ENCODE measurements around the gene SLC30A5.
A peak's percentile ranks its signal among the peaks of the same experiment; 100 is the strongest.
"Not testable (repeated sequence)": the region's sequence is repeated elsewhere in the genome, so short reads cannot be mapped to it uniquely, and the experiment has no call there.

The SLC30A5 gene

GRCh38 chr5:69093771-69094482, at the start of gene SLC30A5:
TSS of gene SLC30A5 (plus strand) at chr5:69094014. CDS start at chr5:69094256, 242 bp downstream.
- DNase-seq (ENCODE audit: low spot score): peak; percentile 87

DNA sequence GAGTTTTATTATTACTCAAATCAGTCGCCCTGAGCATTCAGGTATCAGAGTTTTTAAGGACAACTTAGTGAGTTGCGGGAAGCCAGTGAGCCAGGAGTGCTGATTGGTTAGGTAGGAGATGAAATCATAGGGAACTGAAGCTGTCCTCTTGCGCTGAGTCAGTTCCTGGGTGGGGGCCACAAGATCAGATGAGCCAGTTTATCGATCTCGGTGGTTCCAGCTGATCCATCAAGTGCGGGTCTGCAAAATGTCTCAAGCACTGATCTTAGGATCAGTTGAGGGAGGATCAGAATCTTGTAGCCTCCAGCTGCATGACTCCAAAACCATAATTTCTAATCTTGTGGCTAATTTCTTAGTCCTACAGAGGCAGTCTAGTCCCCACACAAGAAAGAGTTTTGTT, 48.6 kb upstream of the SLC30A5 start:
- DNase-seq (ENCODE audit: low spot score): not testable (repeated sequence)

- no peak for DNase-seq (ENCODE audit: low spot score)
Observed at GRCh38 chr5:69046375-69046957, 47.3 kb upstream of the SLC30A5 start.

- no peak for DNase-seq (ENCODE audit: low spot score)
Observed at GRCh38 chr5:69048230-69048629, 45.6 kb upstream of the SLC30A5 start.

GRCh38 chr5:69049151-69049550, 44.7 kb upstream of the SLC30A5 start:
- DNase-seq (ENCODE audit: low spot score): no peak

- DNase-seq (ENCODE audit: low spot score): no peak
Observed at GRCh38 chr5:69049796-69050195, 44.0 kb upstream of the SLC30A5 start.

- no peak for DNase-seq (ENCODE audit: low spot score)
Observed at GRCh38 chr5:69050214-69050613, 43.6 kb upstream of the SLC30A5 start.

- DNase-seq (ENCODE audit: low spot score): no peak
Observed at GRCh38 chr5:69052181-69052580, 41.6 kb upstream of the SLC30A5 start.

DNA sequence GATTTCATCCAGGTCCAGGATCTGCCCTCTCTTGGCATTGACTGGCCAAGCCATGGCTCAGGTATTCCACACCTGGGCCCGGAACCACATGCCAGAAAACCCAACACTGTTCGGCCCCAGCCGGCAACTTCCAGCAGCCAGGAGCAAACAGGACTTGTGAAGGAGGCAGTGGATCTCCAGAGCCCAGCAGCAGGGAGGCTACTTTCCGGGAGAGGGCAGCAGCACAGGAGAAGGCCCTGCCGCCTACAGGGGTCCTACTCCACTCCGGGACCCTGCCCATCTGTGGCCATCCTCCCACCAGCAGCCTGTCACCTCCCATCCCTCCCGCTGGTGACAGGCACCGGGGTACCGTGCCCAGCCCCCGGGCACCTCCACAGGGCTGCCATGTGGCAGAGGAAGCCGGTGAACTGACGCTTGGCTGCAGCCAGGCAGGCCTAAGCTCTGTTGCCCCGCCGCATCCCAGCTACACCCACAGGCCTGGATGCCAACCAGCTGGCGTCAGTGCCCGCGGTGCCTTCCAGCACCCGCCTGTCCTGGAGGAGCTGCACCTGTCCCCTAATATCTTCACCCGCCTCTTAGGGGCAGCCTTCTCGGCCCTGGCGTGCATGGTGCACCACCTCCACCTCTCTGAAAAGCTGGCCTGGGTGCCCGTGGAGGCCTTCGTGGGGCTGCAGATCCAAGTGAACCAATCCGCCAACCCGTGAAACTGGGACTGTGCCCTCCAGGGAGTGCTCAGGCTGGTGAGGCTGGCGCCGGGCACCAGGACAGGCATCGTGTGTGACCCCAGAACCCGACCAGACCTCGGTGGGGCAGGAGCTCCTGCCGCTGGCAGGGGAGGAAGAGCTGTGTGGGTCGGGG, 18.9 kb upstream of the SLC30A5 start:
- no peak for DNase-seq (ENCODE audit: low spot score)

GRCh38 chr5:69075522-69076179, 18.2 kb upstream of the SLC30A5 start:
- no peak for DNase-seq (ENCODE audit: low spot score)

DNA sequence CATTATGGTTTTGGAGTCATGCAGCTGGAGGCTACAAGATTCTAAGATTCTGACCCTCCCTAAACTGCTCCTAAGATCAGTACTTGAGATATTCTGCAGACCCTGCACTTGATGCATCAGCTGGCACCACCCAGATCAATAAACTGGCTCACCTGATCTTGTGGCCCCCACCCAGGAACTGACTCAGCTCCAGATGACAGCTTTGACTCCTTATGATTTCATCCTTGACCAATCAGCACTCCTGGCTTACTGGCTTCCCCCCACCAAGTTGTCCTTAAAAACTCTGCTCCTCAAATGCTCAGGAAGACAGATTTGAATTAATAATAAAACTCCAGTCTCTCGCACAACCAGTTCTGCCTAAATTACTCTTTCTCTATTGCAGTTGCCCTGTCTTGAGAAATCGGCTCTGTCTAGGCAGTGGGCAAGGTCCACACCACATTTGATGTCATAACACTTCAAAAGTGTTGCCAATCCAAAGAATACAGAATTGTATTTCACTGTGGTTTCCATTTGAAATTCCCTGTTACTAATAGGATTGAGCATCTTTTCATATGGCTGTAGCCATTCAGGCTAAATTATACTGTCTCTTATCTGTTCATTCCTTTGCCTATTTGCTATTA, 14.8 kb upstream of the SLC30A5 start:
- DNase-seq (ENCODE audit: low spot score): no peak

- DNase-seq (ENCODE audit: low spot score): no peak
Observed at GRCh38 chr5:69079556-69079955, 14.3 kb upstream of the SLC30A5 start.

DNA sequence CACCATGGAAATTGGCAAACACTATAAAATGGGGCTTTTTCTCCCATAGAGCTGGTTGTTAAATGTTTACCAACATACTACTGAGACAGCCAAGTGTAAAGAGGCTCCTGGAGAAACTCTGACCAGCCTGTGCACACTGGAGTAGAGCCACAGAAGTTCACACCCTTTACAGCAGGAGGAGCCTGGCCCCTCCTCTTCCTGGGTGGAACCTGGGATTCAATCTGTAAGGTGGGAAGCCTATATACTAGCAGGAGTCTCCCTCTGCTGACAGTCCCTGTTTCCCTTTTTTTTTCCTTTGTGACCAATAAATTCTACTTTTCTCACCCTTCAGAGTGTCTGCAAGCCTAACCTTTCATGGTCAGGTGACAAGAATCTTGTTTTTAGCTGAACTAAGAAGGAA, 10.4 kb upstream of the SLC30A5 start:
- DNase-seq (ENCODE audit: low spot score): no peak

DNA sequence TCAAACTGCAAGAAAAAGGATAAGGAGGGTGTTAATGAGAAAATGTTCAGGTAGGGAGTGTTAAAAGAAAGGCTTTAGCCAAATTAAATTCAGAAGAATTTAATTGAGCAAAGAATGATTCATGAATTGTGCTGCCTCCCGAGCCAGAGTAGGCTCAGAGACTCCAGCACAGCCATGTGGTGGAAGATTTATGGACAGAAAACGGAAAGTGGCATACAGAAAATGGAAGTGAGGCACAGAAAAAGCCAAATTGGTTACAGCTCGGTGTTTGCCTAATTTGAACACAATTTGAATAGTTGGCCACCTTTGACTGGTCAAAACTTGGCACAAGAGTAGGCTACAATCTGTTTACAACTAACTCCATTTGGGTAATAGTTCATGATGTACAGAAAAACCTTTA, 9.6 kb upstream of the SLC30A5 start:
- DNase-seq (ENCODE audit: low spot score): no peak

- no peak for DNase-seq (ENCODE audit: low spot score)
Observed at GRCh38 chr5:69084903-69085302, 8.9 kb upstream of the SLC30A5 start.

DNA sequence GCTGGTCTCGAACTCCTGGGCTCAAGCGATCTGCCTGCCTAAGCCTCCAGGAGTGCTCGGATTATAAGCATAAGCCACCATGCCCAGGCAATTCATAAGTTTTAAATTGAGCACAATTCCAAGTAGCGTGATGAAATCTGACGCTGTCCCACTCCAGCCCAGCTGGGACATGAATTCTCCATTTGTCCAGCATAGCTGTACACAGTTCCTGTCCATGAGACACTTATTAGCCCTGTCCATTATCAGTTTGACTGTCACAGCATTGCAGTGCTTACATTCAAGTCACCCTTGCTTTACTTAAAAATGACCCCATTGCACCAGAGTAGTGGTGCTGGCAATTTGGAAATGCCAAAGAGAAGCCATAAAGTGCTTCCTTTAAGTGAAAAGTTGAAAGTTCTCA, 7.6 kb upstream of the SLC30A5 start:
- no peak for DNase-seq (ENCODE audit: low spot score)

DNA sequence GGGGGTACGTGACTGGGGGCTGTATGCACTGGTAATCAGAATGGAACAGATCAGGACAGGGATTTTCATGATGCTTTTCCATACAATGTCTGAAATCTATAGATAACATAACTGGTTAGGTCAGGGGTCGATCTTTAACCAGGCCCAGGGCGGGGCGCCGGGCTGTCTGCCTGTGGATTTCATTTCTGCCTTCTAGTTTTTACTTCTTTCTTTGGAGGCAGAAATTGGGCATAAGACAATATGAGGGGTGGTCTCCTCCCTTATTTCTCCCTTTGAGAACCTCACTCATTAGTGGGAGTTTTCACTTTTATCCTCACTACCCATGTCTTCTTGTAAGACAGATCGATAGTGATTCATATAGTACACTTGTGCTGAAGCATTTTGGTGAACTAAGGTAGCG, 5.8 kb upstream of the SLC30A5 start:
- DNase-seq (ENCODE audit: low spot score): not testable (repeated sequence)

- DNase-seq (ENCODE audit: low spot score): no peak
Observed at GRCh38 chr5:69090158-69090557, 3.7 kb upstream of the SLC30A5 start.

DNA sequence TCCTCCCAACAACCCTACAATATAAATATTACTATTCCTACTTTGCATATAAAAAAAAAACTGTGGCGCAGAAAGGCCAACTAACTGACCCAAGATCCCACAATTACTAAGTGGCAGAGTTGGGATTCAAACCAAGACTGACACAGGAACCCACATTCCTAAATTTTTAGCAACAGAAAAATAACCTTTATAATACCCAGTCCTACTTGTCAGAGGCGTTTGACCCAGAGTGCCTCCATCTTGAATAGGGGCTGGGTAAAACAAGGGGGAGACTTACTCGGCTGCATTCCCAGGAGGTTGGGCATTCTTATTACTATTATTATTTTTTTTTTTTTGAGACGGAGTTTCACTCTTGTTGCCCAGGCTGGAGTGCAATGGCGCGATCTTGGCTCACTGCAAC, 2.0 kb upstream of the SLC30A5 start:
- no peak for DNase-seq (ENCODE audit: low spot score)

DNA sequence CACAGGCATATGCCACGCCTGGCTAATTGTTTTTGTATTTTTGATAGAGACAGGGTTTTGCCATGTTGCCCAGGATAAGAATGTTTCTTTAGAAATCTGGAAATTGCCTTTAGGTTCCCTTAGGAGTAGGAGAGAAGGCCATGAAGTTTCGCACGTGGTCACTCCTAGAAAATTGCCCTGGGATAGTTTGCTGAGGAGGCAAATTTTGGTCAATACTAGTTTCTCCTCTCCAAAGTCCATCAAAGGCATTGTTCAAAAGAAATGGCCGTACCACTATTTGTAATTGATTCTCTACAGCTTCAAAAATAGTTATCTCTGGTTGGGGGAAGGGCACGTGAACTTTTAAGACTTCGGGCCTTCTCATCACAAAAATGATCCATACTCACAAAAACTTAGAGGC, 845 bp upstream of the SLC30A5 start:
- DNase-seq (ENCODE audit: low spot score): no peak

DNA sequence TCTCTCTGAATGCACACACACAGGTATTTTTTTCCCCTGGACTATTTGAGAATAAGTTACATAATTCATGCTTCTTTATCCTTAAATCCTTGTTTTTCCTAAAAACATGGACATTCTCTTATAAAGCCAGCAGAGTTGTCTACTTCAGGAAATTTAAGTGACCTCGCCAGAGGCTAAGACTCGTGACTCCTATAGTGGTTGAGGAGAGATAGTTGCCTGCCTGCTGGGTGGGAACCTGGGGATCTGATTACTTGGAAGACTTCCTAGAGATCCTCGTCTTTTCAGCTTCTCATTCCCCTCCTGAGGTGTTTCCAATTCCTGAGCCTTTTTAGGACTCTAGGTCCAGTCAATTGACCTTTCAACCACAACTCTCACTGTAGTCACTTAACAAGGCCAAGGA, 5.5 kb downstream of the SLC30A5 start:
- no peak for DNase-seq (ENCODE audit: low spot score)

- no peak for DNase-seq (ENCODE audit: low spot score)
Observed at GRCh38 chr5:69103521-69103920, 9.7 kb downstream of the SLC30A5 start.

Data from HuH-7.5 (cell line).